SK-N-SH treated with all-trans-retinoic acid at 6 μM for 48 hours (cell line): Measurements from ENCODE around the gene CDK15.

Experiments used
- BACH2 ChIP-seq: fragments of 250-450 bp; sonication (Bioruptor Pico); IDR thresholded peaks from 2 replicates; pipeline ENCODE4 v1.9.0; 2021; ENCODE audit warnings: mild to moderate bottlenecking, borderline replicate concordance
- CREB5 ChIP-seq: fragments of 250-450 bp; sonication (Bioruptor Pico); IDR thresholded peaks from 2 replicates; pipeline ENCODE4 v1.5.1; 2020; ENCODE audit warnings: low read depth, mild to moderate bottlenecking, moderate library complexity
- ESRRG ChIP-seq: fragments of 250-450 bp; sonication (Bioruptor Pico); IDR thresholded peaks from 2 replicates; pipeline ENCODE4 v1.6.1; 2021; ENCODE audit warnings: mild to moderate bottlenecking
- GLIS3 ChIP-seq: fragments of 250-450 bp; sonication (Bioruptor Pico); IDR thresholded peaks from 2 replicates; pipeline ENCODE4 v1.5.0; 2020; ENCODE audit warnings: mild to moderate bottlenecking, moderate library complexity
- PATZ1 ChIP-seq: fragments of 250-450 bp; sonication (Bioruptor Pico); IDR thresholded peaks from 2 replicates; pipeline ENCODE4 v1.8.0; 2020; ENCODE audit warnings: mild to moderate bottlenecking, moderate library complexity, borderline replicate concordance
- PPARA ChIP-seq: fragments of 250-450 bp; sonication (Bioruptor Pico); IDR thresholded peaks from 2 replicates; pipeline ENCODE4 v1.5.0; 2020; ENCODE audit warnings: mild to moderate bottlenecking, borderline replicate concordance
- RARB ChIP-seq: fragments of 250-450 bp; sonication (Bioruptor Pico); IDR thresholded peaks from 2 replicates; pipeline ENCODE4 v1.8.0; 2021; ENCODE audit warnings: mild to moderate bottlenecking, moderate library complexity
- SNAI2 ChIP-seq: fragments of 250-450 bp; sonication (Bioruptor Pico); IDR thresholded peaks from 2 replicates; pipeline ENCODE4 v1.5.0; 2020; ENCODE audit warnings: mild to moderate bottlenecking, moderate library complexity
- TCF4 ChIP-seq: fragments of 250-450 bp; sonication (Bioruptor Pico); IDR thresholded peaks from 2 replicates; pipeline ENCODE4 v1.8.0; 2021; ENCODE audit warnings: mild to moderate bottlenecking, moderate library complexity, borderline replicate concordance
- TSHZ2 ChIP-seq: fragments of 250-450 bp; sonication (Bioruptor Pico); IDR thresholded peaks from 2 replicates; pipeline ENCODE4 v1.5.0; 2020; ENCODE audit warnings: mild to moderate bottlenecking, moderate library complexity
- ZC3H10 ChIP-seq: fragments of 250-450 bp; sonication (Bioruptor Pico); IDR thresholded peaks from 2 replicates; pipeline ENCODE4 v1.5.1; 2021; ENCODE audit warnings: mild to moderate bottlenecking, moderate library complexity
- ZFP3 ChIP-seq: fragments of 250-450 bp; sonication (Bioruptor Pico); IDR thresholded peaks from 2 replicates; pipeline ENCODE4 v1.5.0; 2020; ENCODE audit warnings: mild to moderate bottlenecking, moderate library complexity
- ZNF8 ChIP-seq: fragments of 450-650 bp; formaldehyde crosslinking; IDR thresholded peaks from 2 replicates; pipeline ENCODE4 v1.5.0; 2020; ENCODE audit warnings: mild to moderate bottlenecking, moderate library complexity

DNA sequence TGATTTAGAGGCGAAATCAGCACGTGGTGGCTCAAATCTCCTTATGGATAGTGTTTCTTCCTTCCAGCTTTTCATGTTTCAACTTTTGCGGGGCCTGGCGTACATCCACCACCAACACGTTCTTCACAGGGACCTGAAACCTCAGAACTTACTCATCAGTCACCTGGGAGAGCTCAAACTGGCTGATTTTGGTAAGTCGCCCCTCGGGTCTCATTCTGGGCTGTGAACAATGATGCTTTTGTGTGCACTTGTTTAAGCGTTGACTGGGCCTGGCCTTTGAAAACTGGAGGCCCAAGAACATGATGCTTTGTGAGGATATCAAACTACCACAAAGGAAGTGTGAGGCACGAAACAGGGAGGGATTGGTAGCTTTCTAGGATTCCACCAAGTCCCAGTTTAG lies 27.4 kb downstream of the CDK15 start:
- no peak for TF ChIP-seq ZC3H10 (CRISPR knock-in tag)
- no peak for TF ChIP-seq TSHZ2
- TF ChIP-seq ZFP3 (CRISPR knock-in tag) = no peak
- TF ChIP-seq CREB5 = no peak
- no peak for TF ChIP-seq SNAI2
- no peak for TF ChIP-seq ZNF8 (CRISPR knock-in tag)
- no peak for TF ChIP-seq PATZ1 (CRISPR knock-in tag)
- no peak for TF ChIP-seq GLIS3 (CRISPR knock-in tag)
- TF ChIP-seq RARB (CRISPR knock-in tag) = no peak
- TF ChIP-seq PPARA (CRISPR knock-in tag) = no peak
- TF ChIP-seq BACH2 (CRISPR knock-in tag) = no peak
- no peak for TF ChIP-seq ESRRG (CRISPR knock-in tag)
- no peak for TF ChIP-seq TCF4
